HG03066 (cell line): ENCODE results near the gene SLC25A1.
A peak's percentile ranks its signal among the peaks of the same experiment; 100 is the strongest.

Experiments used
- ATAC-seq: cut with Tn5 transposase; IDR thresholded peaks from one replicate; pipeline ENCODE4 v1.9.1; 2021; ENCODE audit warnings: low read depth; ENCODE audit not compliant: unreplicated experiment

The SLC25A1 gene

DNA sequence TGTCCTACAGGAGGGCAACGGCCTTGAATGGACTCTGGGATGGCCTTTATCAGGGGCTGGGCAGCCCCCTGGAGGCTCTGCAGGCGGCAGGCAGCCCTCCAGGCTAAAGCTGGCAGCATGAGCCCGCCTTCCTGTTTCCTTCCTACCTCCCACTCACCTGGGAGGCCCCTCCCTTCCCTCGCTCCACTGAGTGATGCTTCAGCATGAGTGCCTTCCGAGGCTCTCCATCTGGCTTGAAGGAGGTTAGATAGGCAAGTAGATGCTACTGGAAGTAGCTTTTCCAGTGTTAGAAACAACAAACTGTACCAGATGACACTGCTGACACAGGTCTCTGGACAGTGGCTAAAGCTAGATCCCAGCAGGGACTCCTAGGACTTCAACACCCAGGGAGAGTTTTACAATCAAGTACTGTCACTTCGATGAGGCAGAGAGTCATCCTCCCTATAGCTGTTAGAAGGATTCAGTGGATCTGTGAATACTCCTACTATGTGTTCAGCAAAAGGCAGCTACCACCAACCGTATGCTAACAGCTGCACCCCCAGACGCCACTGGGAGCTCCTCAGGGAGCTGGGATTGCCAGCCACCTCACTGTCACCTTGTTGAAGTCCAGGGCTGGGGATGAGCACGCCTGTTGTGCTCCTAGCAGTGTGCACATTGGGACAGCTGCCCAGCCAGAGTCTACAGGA, 4.1 kb upstream of the SLC25A1 start:
- ATAC-seq = no peak

- ATAC-seq = no peak
Observed at GRCh38 chr22:19181786-19182471, 3.4 kb upstream of the SLC25A1 start.

GRCh38 chr22:19180740-19181410, 2.3 kb upstream of the SLC25A1 start:
- ATAC-seq = no peak

DNA sequence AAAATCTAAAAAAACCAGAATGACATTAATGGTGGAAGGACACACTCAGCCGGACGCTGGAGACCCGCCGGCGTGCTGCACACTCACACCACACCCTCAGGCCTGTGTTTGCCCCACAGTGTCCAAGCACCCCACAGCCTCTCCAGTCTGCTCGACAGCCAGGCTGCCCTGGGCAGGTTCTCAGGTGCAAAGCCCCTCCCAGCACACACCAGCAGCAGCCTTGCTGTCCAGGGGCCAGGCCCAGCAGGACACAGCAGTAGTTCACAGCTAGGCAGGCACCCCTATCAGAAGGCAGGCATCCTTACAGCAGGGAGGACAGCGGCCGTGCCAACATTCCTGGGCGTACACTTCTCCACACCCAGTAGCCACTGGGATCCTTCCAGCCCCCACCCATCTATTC, 1.7 kb upstream of the SLC25A1 start:
- no peak for ATAC-seq

DNA sequence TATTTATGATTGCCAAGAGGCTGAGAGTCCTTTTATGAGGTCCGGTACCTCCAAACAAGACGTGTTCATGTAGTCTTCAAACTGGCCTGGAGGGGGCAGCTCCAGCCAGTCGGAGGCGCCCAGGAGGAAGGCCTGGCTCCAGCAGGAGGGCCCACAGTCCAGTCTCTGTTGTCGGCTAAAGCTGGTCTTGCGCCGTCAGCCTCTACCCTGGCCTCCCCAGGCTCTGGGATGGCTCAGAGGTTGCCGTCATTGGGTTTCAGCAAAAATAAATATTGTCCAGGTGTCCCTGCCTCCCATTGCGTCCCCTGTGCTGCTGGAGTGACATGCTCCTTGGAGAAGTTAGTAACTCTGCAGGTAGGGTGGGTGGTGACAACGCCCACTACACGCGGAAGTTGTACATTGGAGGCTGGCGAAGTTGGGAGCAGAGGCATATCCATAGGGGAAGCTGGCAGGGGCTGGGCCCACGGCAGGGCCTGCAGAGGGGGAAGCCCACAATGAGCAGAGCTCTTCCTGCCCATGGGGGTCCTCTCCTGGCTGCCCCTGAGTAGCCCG, 1.0 kb upstream of the SLC25A1 start:
- peak; percentile 48 for ATAC-seq

DNA sequence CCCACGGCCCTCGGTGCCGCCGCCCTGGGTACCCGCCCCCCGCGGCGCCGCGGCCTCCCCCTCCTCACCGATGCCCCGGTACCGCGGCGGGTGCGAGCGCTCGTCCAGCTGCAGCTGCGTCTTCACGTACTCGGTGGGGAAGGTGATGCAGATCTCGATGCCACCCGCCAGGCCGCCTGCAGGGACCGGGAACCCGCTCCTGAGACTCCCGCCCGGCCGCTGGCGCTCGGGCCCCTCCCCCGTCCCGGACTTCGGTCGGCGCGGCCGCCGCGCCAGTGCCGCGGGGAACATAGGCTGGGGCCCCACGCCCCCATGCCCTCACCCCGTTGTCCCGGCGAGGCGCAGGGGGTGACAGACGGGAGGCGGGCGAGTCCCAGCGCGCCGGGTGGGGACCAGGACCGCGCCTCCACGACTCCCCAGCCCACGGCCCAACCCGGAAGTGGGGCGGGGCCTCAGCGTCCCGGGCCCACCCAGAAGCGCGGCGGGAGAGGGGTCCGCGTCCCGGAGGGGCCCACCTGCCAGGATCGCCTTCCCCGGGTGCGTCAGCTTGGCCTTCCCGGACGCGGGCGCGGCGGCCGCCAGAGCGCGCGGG, 375 bp downstream of the SLC25A1 start:
- peak; percentile 29 for ATAC-seq

DNA sequence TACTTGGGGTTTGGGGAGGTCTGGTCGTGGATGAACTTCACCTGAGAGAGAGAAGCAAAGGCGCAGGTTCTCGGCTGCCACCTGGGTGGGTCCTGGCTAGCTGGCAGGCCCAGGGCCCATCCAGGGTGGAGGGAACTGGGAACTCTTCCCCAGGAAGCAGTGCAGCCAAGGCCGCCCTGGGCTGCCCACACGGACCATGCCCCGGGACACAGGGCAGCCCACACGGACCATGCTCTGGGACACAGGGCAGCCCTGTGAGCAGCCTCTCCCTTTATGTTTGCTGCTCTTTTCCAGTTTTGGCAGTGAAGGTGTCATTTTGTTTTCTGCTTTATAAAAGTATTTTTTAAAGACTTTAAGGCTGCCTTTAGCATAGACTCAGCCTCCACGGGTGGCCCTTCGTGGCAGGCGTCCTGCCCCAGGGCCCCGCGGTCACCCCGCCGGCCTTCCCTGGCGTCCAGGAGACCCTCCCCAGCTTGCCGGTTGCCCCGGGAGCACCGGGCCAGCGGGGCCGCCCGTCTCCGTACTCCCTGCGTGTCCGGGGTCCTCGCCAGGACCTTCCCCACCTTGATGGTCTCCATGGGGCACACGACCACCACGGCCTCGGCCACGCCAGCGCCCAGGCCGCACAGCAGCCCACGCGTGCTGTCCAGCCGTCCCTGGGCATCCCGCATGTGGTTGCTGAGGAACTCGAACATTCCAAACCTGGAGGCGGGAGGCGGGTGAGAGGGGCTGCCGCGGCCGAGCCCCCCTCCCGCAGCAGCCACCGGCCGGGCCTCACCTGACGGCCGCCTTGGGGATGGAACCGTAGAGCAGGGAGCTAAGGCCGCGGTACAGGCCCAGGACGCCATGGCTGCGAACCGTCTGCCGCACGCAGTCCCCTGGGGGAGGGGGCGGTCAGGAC, 1.1 kb downstream of the SLC25A1 start:
- no peak for ATAC-seq

DNA sequence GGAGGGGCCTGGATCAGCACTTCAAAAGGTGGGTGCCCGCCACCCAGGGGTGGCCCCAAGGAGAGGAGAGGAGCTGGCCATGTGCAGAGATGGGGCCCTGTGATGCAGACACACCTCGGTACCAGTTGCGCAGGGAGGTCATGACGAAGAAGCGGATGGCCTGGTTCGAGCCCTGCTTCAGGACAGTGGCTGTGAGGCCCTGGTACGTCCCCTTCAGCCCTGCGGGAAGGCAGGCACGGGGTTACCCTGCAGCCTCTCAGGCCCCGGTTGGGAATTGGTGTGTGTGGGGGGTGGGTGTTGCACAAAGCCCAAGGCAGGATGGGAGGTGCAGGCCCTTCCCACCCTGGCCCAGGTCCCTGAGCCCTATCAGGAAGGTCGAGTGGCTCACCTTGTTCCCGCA, 1.8 kb downstream of the SLC25A1 start:
- no peak for ATAC-seq

- ATAC-seq = no peak
Observed at GRCh38 chr22:19176175-19176643, 2.3 kb downstream of the SLC25A1 start.

- no peak for ATAC-seq
Observed at GRCh38 chr22:19175602-19176174, 2.8 kb downstream of the SLC25A1 start.

DNA sequence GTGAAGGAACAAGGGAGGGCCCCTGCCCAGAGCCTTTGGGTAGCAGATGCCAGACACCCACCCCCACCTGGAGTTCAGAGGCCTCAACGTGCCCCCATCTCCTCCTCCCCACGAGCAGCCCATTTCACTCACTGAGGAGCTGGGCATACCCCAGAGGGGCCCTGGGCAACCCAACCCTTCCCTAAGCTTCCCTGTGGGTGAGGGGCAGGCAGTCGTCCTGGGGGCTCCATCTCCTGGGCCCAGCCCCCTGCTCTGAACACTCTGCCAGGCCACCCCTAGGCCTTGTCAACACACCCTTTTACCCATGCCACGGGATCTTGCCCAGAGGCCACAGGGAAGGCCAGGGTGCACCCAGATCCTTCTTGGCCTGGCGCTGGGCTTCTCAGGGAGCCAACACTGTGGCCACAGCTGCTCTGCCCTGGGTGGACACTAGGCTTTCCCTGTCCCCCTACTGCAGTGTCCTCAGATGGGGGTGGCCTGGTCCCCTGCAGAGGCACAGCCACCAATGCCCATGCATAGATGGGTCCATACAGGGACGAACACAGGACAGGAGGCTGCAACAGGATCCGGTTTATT, 3.4 kb downstream of the SLC25A1 start:
- ATAC-seq = no peak

- no peak for ATAC-seq
Observed at GRCh38 chr22:19174106-19175025, 4.2 kb downstream of the SLC25A1 start.

DNA sequence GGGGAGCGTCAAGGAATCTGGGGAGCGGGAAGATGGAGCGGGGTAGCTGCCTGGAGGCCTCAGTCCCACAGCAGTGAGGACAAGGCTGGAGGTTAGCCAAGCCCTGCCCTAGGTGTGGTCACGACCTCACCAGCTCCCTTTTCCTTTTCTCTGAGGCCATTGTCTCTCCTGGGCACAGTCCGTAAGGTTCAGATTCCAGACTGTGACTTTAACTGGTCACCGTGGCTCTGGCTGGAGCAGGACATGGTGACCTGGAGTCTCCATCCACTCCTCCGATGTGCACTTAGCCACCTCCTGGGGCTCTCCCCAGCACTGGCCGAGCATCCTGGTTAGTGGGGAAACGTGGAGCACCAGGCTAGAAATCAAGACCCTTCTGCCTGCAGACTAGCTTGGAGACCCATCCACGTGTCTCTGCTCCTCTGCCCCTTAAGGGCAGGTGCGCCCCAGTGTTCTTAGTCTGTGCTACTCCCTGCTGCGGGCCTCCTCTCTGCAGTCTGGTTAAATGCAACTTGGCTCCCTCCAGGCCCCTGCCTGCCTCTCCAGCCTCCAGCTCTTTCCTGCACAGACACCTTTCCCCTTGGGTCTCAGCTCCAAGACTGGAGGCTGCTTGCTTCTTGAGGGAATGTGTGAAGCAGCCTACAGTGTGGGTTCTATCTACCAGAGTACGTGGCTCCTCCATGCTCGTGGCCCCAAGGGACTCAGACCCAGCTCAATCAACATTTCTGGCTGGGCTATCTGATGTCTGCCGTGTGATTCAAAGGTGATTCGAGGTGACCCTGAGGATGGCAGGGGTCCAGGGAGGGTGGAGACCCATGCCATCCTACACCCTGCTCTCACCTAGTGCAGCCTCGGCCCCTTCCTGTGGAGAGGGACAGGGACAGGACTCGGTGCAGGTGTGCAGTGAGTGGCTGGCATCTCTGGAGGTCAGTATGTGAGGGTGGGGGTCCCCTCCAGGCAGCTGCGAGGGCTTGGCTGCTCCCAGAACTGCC, 5.2 kb downstream of the SLC25A1 start:
- ATAC-seq = no peak

GRCh38 chr22:19172213-19173046, 6.1 kb downstream of the SLC25A1 start:
- no peak for ATAC-seq

DNA sequence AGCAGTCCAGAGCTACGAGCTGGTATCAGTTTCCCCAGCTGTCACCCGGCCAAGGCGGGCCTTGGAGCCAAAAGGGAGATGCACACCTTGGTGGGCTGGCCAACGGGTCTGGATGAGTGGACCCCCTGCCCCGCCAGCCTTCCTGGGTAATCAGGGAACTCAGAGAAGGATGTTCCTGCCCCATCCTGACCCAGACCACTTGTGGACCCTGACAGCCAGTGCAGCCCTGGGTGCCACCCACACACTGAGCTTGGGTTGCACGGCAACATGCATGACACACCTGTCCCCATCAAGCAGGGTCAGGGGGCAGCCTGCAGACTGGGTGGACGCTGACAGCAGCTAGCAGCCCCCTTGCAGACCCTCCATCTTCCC, 8.6 kb downstream of the SLC25A1 start:
- ATAC-seq = no peak
